Rectal smooth muscle tissue (tissue), 1 donor: ENCODE data around the gene DVL1.

ENCODE experiments used
- H3K27ac ChIP-seq: one replicate; pipeline ENCODE4 v1.7.0; 2013; ENCODE audit warnings: low read depth, low read length, inconsistent platforms
- H3K27me3 ChIP-seq: one replicate; pipeline ENCODE4 v1.7.0; 2013; ENCODE audit warnings: low read length; ENCODE audit not compliant: control insufficient read depth, insufficient read depth
- H3K36me3 ChIP-seq: one replicate; pipeline ENCODE4 v1.7.0; 2013; ENCODE audit warnings: low read length; ENCODE audit not compliant: control insufficient read depth, insufficient read depth
- H3K4me1 ChIP-seq: one replicate; pipeline ENCODE4 v1.7.0; 2013; ENCODE audit warnings: low read length; ENCODE audit not compliant: control insufficient read depth, insufficient read depth
- H3K4me3 ChIP-seq: one replicate; pipeline ENCODE4 v1.7.0; 2013; ENCODE audit warnings: low read length
- H3K9ac ChIP-seq: one replicate; pipeline ENCODE4 v1.7.0; 2013; ENCODE audit warnings: low read length

DVL1 gene

DNA sequence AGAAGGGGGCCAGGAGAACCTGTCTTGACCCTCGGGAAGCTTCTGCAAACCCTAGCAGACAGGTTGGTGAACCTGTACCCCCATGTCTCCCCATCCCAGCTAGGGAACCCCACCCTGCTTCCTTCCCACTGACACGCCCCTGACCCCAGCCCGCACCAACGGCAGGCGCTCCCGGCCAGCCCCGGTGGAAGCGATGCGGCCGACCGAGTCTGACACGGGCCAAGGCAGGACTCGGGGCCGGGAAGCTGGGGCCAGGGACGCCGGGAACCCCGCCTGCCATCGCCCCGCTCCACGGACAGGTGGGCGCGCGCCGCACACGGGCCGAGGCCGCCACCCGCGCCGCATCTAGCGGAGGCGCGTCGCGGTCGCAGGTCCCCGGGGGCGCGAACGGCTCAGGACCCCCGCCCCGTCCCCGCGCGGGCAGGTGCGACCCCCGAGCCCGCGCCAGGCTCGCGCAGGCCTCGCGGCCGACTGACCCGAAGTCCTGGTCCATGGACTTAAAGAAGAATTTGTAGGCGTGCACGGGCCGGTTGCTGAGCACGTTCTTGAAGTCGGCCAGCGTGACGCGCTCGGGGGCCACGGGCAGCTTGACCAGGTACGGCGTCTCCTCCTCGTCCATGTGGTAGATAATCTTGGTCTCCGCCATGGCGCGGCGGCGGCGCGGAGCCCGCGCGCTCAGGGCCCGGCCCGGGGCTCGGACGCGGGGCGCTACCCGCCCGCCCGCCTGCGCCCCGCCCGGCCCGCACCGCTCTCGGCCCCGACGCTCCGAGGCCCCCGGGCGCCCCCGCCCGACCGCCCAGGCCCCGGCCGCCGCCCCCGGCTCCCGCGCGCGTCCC is 580 bp downstream of the DVL1 start:
- peak overlapping the region; percentile 93 for H3K4me3 ChIP-seq
- peak overlapping the region; percentile 73 for H3K9ac ChIP-seq
- H3K36me3 ChIP-seq: no peaks in the 10 kb centered on the region
- peak overlapping the region; percentile 55 for H3K27ac ChIP-seq
- H3K4me1 ChIP-seq: peaks cover 19% of the 10 kb centered on the region
- peaks cover 5% of the 10 kb centered on the region for H3K27me3 ChIP-seq

GRCh38 chr1:1347663-1348419 is 1.4 kb downstream of the DVL1 start:
- H3K4me1 ChIP-seq: peaks cover 19% of the 10 kb centered on the region
- H3K27ac ChIP-seq: peak overlapping the region; percentile 55
- H3K9ac ChIP-seq: peak overlapping the region; percentile 73
- no peaks in the 10 kb centered on the region for H3K36me3 ChIP-seq
- peak overlapping the region; percentile 93 for H3K4me3 ChIP-seq
- peaks cover under 1% of the 10 kb centered on the region for H3K27me3 ChIP-seq

DNA sequence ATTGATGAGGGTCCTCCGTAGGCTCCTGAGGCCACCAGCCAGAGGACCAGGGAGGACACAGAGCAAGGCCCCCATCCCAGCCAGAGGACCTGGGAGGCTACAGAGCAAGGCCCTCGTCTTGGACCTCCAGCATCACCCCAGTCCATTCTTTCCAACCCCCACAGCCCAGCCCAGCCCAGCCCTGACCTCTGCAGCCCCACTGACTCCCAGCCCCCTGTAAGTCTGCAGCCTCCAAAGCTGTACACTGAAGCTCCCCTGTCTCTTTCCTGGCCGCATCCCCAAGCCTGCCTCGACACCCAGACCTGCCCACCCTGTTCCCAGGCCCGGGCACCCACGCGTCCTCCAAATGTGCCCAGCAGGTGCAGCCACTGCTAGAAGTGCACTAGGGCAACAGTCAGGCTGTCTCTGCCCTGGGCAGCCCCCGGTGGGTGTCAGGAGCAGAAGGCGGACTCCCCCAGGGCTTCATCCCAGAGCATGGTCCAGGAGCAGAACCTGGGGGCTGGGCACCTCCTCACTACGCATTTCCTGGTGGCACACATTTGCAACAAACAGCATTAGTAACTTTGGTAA is 2.1 kb downstream of the DVL1 start:
- H3K9ac ChIP-seq: no peak overlapping the region
- no peak overlapping the region for H3K27ac ChIP-seq
- H3K36me3 ChIP-seq: no peaks in the 10 kb centered on the region
- peaks cover 19% of the 10 kb centered on the region for H3K4me1 ChIP-seq
- H3K27me3 ChIP-seq: no peaks in the 10 kb centered on the region
- peak overlapping the region; percentile 93 for H3K4me3 ChIP-seq

DNA sequence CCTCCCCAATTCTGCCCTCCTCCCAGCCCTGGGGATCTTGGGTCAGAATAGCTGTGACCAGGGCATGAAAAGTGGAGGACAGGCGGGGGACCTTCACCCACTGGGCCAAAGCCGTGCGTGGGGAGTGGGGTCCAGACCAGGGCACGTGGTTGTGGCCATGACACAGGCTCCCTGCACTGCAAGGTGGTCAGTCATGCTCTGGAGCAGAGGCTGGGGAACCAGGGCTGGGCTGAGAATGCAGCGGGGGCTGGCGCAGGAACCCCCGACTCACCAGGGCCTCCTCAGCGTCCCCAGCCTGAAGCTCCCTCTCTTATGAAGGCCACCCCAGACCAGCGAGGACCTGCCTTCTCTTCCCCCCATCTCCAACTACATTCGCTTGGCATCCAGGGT is 2.7 kb downstream of the DVL1 start:
- no peak overlapping the region for H3K9ac ChIP-seq

GRCh38 chr1:1345860-1346500 is 3.2 kb downstream of the DVL1 start:
- H3K27ac ChIP-seq: no peak overlapping the region
- H3K4me3 ChIP-seq: no peak overlapping the region

More for the DNA sequence above, 2.7 kb downstream of the DVL1 start:
- Histone ChIP-seq H3K4me1 (peaks cover 19% of the 10 kb centered on the region), H3K27ac (no peak overlapping the region), H3K4me3 (no peak overlapping the region), H3K36me3 (peaks cover 3% of the 10 kb centered on the region), H3K27me3 (no peaks in the 10 kb centered on the region)

GRCh38 chr1:1345384-1345783 is 3.8 kb downstream of the DVL1 start:
- Histone ChIP-seq H3K9ac (no peak overlapping the region), H3K27ac (no peak overlapping the region), H3K36me3 (peaks cover 14% of the 10 kb centered on the region), H3K27me3 (no peaks in the 10 kb centered on the region), H3K4me3 (no peak overlapping the region), H3K4me1 (peaks cover 19% of the 10 kb centered on the region)

More at GRCh38 chr1:1345860-1346500, 3.2 kb downstream of the DVL1 start:
- Histone ChIP-seq H3K9ac (no peak overlapping the region), H3K36me3 (peaks cover 8% of the 10 kb centered on the region), H3K27me3 (no peaks in the 10 kb centered on the region), H3K4me1 (peaks cover 19% of the 10 kb centered on the region)

- no peak overlapping the region for H3K9ac ChIP-seq
- H3K4me3 ChIP-seq: no peak overlapping the region
- peaks cover 19% of the 10 kb centered on the region for H3K4me1 ChIP-seq
- H3K27ac ChIP-seq: no peak overlapping the region
- peaks cover 14% of the 10 kb centered on the region for H3K36me3 ChIP-seq
- H3K27me3 ChIP-seq: no peaks in the 10 kb centered on the region
Observed at GRCh38 chr1:1344655-1345361, 4.4 kb downstream of the DVL1 start.

GRCh38 chr1:1343811-1344421 is 5.3 kb downstream of the DVL1 start:
- Histone ChIP-seq H3K9ac (no peak overlapping the region), H3K27ac (no peak overlapping the region), H3K4me1 (peaks cover 19% of the 10 kb centered on the region), H3K36me3 (peaks cover 16% of the 10 kb centered on the region), H3K27me3 (no peaks in the 10 kb centered on the region), H3K4me3 (no peak overlapping the region)

DNA sequence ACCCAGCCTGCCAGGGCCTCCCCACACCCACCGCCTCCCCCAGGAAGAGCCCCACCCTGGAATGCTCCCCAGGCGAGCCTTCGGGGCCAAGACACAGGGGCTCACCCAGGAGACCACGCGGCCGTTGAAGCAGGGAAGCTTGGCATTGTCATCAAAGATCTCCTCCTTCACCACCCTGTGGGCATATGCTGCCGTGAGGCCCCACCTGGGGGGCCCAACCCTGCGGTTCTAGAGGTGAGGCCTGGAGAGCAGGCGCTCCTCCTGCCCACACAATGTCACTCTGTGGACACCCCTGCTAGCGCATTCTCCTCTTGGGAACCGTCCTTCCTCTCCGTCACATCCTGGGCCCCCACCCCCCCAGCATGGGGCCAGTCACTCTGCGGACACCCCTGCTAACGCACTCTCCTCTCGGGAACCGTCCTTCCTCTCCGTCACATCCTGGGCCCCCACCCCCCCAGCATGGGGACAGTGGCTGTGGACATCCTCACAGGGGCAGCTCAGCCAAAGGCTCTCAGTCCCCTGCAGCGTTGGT is 6.6 kb downstream of the DVL1 start:
- Histone ChIP-seq H3K27me3 (no peaks in the 10 kb centered on the region), H3K36me3 (peaks cover 20% of the 10 kb centered on the region), H3K4me3 (no peak overlapping the region), H3K4me1 (peaks cover 13% of the 10 kb centered on the region), H3K9ac (no peak overlapping the region), H3K27ac (no peak overlapping the region)

- Histone ChIP-seq H3K36me3 (peaks cover 20% of the 10 kb centered on the region), H3K4me1 (peaks cover 11% of the 10 kb centered on the region), H3K27ac (no peak overlapping the region), H3K4me3 (no peak overlapping the region), H3K27me3 (no peaks in the 10 kb centered on the region), H3K9ac (no peak overlapping the region)
Observed at GRCh38 chr1:1342061-1342562, 7.1 kb downstream of the DVL1 start.

- H3K27me3 ChIP-seq: no peaks in the 10 kb centered on the region
- H3K36me3 ChIP-seq: peaks cover 20% of the 10 kb centered on the region
- H3K4me1 ChIP-seq: peaks cover 9% of the 10 kb centered on the region
Observed at GRCh38 chr1:1341549-1342021, 7.6 kb downstream of the DVL1 start.

More at GRCh38 chr1:1341549-1342021, 7.6 kb downstream of the DVL1 start:
- Histone ChIP-seq H3K9ac (no peak overlapping the region), H3K27ac (no peak overlapping the region), H3K4me3 (no peak overlapping the region)
